Central memory CD8-positive, alpha-beta T cell (primary cell): ENCODE data around the gene JPH3.

Experiments used
- ATAC-seq: fragments of 150-1000 bp; cut with Tn5 transposase; replicated peaks from 2 replicates; pipeline ENCODE4 v1.10.0; 2022; ENCODE audit warnings: mild to moderate bottlenecking, moderate FRiP score, moderate number of reproducible peaks; ENCODE audit not compliant: poor library complexity, severe bottlenecking; ENCODE audit errors: extremely low read depth
- DNase-seq, 2 donors: peaks; one replicate each; pipeline ENCODE4 v3.0.0; 2021; ENCODE audit warnings: low spot score in 2 of 2
- H3K27ac Mint-ChIP-seq: one replicate; pipeline ENCODE4 v1.8.0; 2022; ENCODE audit warnings: low read depth, mild to moderate bottlenecking, moderate library complexity, mixed read lengths
- H3K27me3 Mint-ChIP-seq: one replicate; pipeline ENCODE4 v1.8.0; 2022; ENCODE audit warnings: mixed read lengths
- H3K36me3 Mint-ChIP-seq: one replicate; pipeline ENCODE4 v1.8.0; 2022; ENCODE audit warnings: mild to moderate bottlenecking, moderate library complexity, mixed read lengths; ENCODE audit not compliant: insufficient read depth
- H3K4me1 Mint-ChIP-seq: one replicate; pipeline ENCODE4 v1.8.0; 2022; ENCODE audit warnings: mixed read lengths
- H3K4me3 Mint-ChIP-seq: one replicate; pipeline ENCODE4 v1.8.0; 2022; ENCODE audit warnings: mild to moderate bottlenecking, moderate library complexity, mixed read lengths
- H3K9me3 Mint-ChIP-seq: one replicate; pipeline ENCODE4 v1.8.0; 2022; ENCODE audit warnings: mixed read lengths

The JPH3 gene

GRCh38 chr16:87695534-87695933 lies 93.2 kb downstream of the JPH3 start:
- Mint-ChIP-seq H3K36me3 (peaks cover 21% of the 10 kb centered on the region), H3K27ac (no peak overlapping the region), H3K4me1 (peaks cover 26% of the 10 kb centered on the region), H3K27me3 (no peaks in the 10 kb centered on the region), H3K9me3 (no peaks in the 10 kb centered on the region), H3K4me3 (no peak overlapping the region)
- ATAC-seq (no peak), DNase-seq (no peak)

GRCh38 chr16:87696726-87697125 lies 94.4 kb downstream of the JPH3 start:
- DNase-seq = no peak
- Mint-ChIP-seq H3K9me3 (no peaks in the 10 kb centered on the region), H3K27me3 (no peaks in the 10 kb centered on the region), H3K4me3 (no peak overlapping the region), H3K36me3 (peaks cover 18% of the 10 kb centered on the region), H3K27ac (peak overlapping the region; percentile 38), H3K4me1 (peaks cover 27% of the 10 kb centered on the region)
- no peak for ATAC-seq

GRCh38 chr16:87697256-87697655 lies 94.9 kb downstream of the JPH3 start:
- no peaks in the 10 kb centered on the region for H3K27me3 Mint-ChIP-seq
- H3K36me3 Mint-ChIP-seq = peaks cover 16% of the 10 kb centered on the region
- ATAC-seq = no peak
- DNase-seq = no peak
- H3K4me1 Mint-ChIP-seq = peaks cover 33% of the 10 kb centered on the region
- no peaks in the 10 kb centered on the region for H3K9me3 Mint-ChIP-seq
- H3K4me3 Mint-ChIP-seq = no peak overlapping the region
- H3K27ac Mint-ChIP-seq = peak overlapping the region; percentile 81

GRCh38 chr16:87697792-87698191 lies 95.5 kb downstream of the JPH3 start:
- H3K4me3 Mint-ChIP-seq = peak overlapping the region; percentile 51
- ATAC-seq = no peak
- DNase-seq = no peak
- peaks cover 19% of the 10 kb centered on the region for H3K36me3 Mint-ChIP-seq
- H3K27me3 Mint-ChIP-seq = no peaks in the 10 kb centered on the region
- peaks cover 38% of the 10 kb centered on the region for H3K4me1 Mint-ChIP-seq
- H3K27ac Mint-ChIP-seq = peak overlapping the region; percentile 81
- no peaks in the 10 kb centered on the region for H3K9me3 Mint-ChIP-seq

- no peaks in the 10 kb centered on the region for H3K27me3 Mint-ChIP-seq
- DNase-seq = no peak
- peaks cover 39% of the 10 kb centered on the region for H3K4me1 Mint-ChIP-seq
- peak overlapping the region; percentile 51 for H3K4me3 Mint-ChIP-seq
- H3K9me3 Mint-ChIP-seq = no peaks in the 10 kb centered on the region
- peak overlapping the region; percentile 81 for H3K27ac Mint-ChIP-seq
- peaks cover 24% of the 10 kb centered on the region for H3K36me3 Mint-ChIP-seq
- no peak for ATAC-seq
These were observed 95.9 kb downstream of the JPH3 start for GRCh38 chr16:87698241-87698640.

GRCh38 chr16:87698676-87699199 lies 96.4 kb downstream of the JPH3 start:
- H3K4me3 Mint-ChIP-seq = peak overlapping the region; percentile 51
- ATAC-seq (no peak), DNase-seq (peak in 1 of 2 donors; percentile 16)
- no peaks in the 10 kb centered on the region for H3K9me3 Mint-ChIP-seq
- H3K27me3 Mint-ChIP-seq = no peaks in the 10 kb centered on the region
- H3K4me1 Mint-ChIP-seq = peaks cover 43% of the 10 kb centered on the region
- peak overlapping the region; percentile 81 for H3K27ac Mint-ChIP-seq
- peaks cover 24% of the 10 kb centered on the region for H3K36me3 Mint-ChIP-seq

- peak overlapping the region; percentile 34 for H3K4me3 Mint-ChIP-seq
- H3K4me1 Mint-ChIP-seq = peaks cover 49% of the 10 kb centered on the region
- peaks cover 25% of the 10 kb centered on the region for H3K36me3 Mint-ChIP-seq
- H3K27ac Mint-ChIP-seq = peak overlapping the region; percentile 55
- DNase-seq = no peak
- no peaks in the 10 kb centered on the region for H3K27me3 Mint-ChIP-seq
- H3K9me3 Mint-ChIP-seq = no peaks in the 10 kb centered on the region
- ATAC-seq = no peak
These were observed 98.2 kb downstream of the JPH3 start for GRCh38 chr16:87700406-87701077.

GRCh38 chr16:87701078-87701460 lies 98.8 kb downstream of the JPH3 start:
- Mint-ChIP-seq H3K4me1 (peaks cover 49% of the 10 kb centered on the region), H3K4me3 (peak overlapping the region; percentile 34), H3K36me3 (peaks cover 26% of the 10 kb centered on the region), H3K27me3 (no peaks in the 10 kb centered on the region), H3K27ac (no peak overlapping the region), H3K9me3 (no peaks in the 10 kb centered on the region)
- ATAC-seq (no peak), DNase-seq (no peak)

GRCh38 chr16:87701505-87701921 lies 99.2 kb downstream of the JPH3 start:
- H3K36me3 Mint-ChIP-seq = peaks cover 26% of the 10 kb centered on the region
- H3K27ac Mint-ChIP-seq = no peak overlapping the region
- DNase-seq (no peak), ATAC-seq (no peak)
- peaks cover 49% of the 10 kb centered on the region for H3K4me1 Mint-ChIP-seq
- no peak overlapping the region for H3K4me3 Mint-ChIP-seq
- H3K9me3 Mint-ChIP-seq = no peaks in the 10 kb centered on the region
- no peaks in the 10 kb centered on the region for H3K27me3 Mint-ChIP-seq

GRCh38 chr16:87702325-87702811 lies 100.1 kb downstream of the JPH3 start:
- peaks cover 49% of the 10 kb centered on the region for H3K4me1 Mint-ChIP-seq
- H3K4me3 Mint-ChIP-seq = peak overlapping the region; percentile 48
- H3K27me3 Mint-ChIP-seq = no peaks in the 10 kb centered on the region
- no peaks in the 10 kb centered on the region for H3K9me3 Mint-ChIP-seq
- peak in 1 of 2 donors; percentile 15 for DNase-seq
- H3K27ac Mint-ChIP-seq = peak overlapping the region; percentile 25
- ATAC-seq = peak; percentile 57
- peaks cover 31% of the 10 kb centered on the region for H3K36me3 Mint-ChIP-seq

GRCh38 chr16:87703071-87703470 lies 100.8 kb downstream of the JPH3 start:
- Mint-ChIP-seq H3K27me3 (no peaks in the 10 kb centered on the region), H3K36me3 (peaks cover 33% of the 10 kb centered on the region)

GRCh38 chr16:87703835-87704375 lies 101.6 kb downstream of the JPH3 start:
- DNase-seq (no peak), ATAC-seq (no peak)
- Mint-ChIP-seq H3K27ac (no peak overlapping the region), H3K27me3 (no peaks in the 10 kb centered on the region), H3K4me1 (peaks cover 41% of the 10 kb centered on the region), H3K9me3 (no peaks in the 10 kb centered on the region), H3K4me3 (no peak overlapping the region), H3K36me3 (peaks cover 32% of the 10 kb centered on the region)

More at GRCh38 chr16:87703071-87703470, 100.8 kb downstream of the JPH3 start:
- Mint-ChIP-seq H3K9me3 (no peaks in the 10 kb centered on the region), H3K4me1 (peaks cover 45% of the 10 kb centered on the region), H3K27ac (no peak overlapping the region), H3K4me3 (peak overlapping the region; percentile 48)
- ATAC-seq = no peak
- no peak for DNase-seq

GRCh38 chr16:87704754-87705353 lies 102.5 kb downstream of the JPH3 start:
- no peak overlapping the region for H3K4me3 Mint-ChIP-seq
- peaks cover 31% of the 10 kb centered on the region for H3K36me3 Mint-ChIP-seq
- no peaks in the 10 kb centered on the region for H3K27me3 Mint-ChIP-seq
- DNase-seq = no peak
- ATAC-seq = no peak
- H3K9me3 Mint-ChIP-seq = no peaks in the 10 kb centered on the region
- H3K27ac Mint-ChIP-seq = no peak overlapping the region
- H3K4me1 Mint-ChIP-seq = peaks cover 35% of the 10 kb centered on the region
